GM18520 (cell line): Measurements from ENCODE around the gene ZNF141.
"Not testable (repeated sequence)": the region's sequence is repeated elsewhere in the genome, so short reads cannot be mapped to it uniquely, and the experiment has no call there.

Experiments
- ATAC-seq: cut with Tn5 transposase; IDR thresholded peaks from one replicate; pipeline ENCODE4 v1.9.1; 2021; ENCODE audit not compliant: unreplicated experiment

The ZNF141 gene

DNA sequence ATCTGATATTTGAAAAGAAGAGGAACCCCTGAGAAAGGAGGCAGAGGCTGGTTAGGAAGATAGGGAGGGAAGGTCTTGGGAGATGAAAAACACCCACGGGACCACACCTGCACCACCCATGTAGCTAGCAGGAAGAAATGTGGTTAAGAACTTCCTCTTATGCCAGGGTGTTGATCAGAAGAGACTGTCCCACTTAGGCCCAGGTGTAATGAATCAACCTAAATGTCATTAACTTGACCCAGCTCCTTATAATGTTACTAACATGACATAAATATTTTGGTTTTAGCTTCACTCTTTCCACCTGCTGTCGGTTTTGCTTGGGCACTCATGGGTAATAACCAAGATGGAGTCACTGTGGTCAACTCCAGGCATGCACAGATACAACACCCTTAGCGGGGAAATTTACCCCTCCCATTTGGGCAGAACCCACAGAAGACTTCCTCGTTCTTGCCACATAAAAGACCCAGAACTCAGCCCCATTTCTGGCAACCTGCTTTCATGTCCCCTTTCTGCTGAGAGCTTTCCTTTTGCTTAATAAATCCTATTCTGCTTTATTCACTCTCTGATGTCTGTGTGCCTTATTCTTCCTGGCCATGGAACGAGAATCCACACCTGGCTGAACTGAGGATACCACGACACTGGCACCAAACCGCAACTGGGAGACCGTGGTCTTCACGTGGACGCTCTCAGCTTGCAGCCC, 46.8 kb downstream of the ZNF141 start:
- ATAC-seq = no peak

DNA sequence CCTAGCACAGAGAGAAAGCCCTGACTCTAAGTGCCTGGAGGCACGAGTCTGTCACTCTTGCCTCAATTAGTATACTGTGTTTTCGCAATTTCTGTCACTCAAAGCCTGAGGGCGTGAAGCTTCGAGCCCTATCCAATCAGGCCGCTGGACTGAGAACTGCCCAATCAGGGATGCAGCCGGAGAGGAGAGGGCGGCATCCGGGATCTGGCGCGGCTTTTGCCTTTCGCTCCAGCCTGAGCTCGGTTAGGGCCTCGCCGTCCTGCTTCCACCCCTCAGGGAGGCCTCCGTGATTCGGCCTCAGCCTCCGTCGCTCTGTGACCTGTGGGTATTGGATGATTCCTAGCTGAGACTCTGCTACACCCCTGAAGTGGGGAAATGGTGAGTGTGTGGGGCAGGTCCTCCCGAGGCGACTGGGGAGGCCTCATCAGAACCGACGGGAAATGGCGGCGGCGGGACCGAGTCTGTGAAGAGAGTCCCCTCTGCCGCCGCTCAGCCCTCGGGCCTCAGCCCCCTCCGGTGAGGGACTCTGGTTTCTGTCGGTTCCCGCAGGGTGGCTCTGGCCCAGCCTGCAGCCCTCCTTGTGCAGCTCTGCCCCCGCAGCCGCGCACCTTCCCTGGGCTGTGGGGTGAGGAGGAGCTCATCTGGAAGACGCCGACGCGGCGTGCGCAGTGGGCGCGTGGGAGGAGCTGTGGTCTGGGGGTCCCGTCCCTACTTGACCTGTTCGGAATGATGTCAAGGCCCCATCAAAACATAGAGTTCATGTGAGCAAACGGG, 48.5 kb downstream of the ZNF141 start:
- ATAC-seq = no peak

DNA sequence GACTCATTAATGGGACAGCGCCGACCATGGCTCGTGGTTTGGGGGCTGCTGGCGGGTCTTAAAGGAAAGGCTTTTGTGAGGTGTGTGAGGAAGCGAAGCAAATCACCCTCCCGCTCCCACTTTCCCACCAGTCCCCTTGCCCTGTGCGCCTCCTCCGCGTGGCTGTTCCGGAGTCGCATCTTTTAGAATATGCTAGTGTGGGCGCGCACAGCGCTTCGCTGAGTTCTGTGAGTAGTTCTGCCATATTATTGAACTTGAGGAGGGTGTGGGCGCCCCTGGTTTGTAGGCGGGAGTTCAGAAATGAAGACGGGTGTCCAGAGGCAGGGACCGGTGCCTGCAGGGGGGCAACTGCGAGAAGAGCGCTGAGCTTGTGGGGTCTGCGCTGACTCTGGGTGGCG, 49.1 kb downstream of the ZNF141 start:
- ATAC-seq = no peak

DNA sequence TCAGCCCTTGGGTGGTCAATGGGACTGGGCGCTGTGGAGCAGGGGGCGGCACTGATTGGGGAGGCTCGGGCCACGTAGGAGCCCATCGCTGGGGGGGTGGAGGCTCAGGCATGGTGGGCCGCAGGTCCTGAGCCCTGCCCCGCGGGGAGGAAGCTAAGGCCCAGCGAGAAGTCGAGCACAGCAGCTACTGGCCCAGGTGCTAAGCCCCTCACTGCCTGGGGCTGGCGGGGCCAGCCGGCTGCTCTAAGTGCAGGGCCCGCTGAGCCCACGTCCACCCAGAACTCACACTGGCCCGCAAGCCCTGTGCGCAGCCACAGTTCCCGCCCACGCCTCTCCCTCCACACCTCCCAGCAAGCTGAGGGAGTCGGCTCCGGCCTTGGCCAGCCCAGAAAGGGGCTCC, 66.4 kb downstream of the ZNF141 start:
- ATAC-seq = no peak

DNA sequence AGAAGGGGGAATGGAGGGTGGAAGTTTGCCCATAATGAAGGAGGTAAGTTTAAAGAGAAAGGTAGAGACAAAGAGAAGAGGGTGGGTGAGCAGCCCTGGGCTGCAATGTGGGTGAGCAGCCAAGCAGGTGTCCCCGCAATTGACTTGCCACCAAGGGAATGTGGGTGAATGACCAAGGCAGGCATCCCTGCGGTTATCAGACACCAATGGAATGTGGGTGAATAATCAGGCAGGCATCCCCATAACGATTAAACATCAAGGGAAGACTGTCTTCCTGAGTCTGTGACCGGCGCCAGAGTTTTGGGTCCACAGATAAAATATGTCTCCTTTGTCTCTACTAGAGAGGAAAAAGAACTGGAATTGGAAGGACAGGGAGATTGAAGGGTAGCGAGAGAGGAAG, 70.7 kb downstream of the ZNF141 start:
- not testable (repeated sequence) for ATAC-seq

DNA sequence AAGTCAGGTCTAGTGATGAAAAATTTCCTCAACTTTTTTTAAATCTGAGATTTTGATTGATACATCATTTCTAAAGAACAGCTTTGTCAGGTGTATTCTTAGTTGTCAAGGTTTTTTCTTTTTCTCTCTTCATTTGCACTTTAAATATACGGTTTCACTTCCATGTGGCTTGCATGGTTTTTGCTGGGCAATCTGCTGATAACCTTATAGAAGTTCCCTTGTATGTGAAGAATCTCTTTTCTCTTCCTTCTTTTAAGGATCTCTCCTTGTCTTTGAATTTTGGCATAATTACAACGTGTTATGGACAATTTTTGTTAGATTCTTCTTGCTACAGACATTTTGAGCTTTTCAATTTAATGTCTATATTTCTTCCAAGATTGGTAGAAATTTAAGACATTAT, 85.0 kb downstream of the ZNF141 start:
- no peak for ATAC-seq
